Measurements from ENCODE around the gene SPRED2. TPM values are rescaled to one million over a fixed set of nuclear protein-coding genes. Genes with fewer than 3 reads are reported as not detected.
A peak's percentile ranks its signal among the peaks of the same experiment; 100 is the strongest.

Gene SPRED2
- total RNA-seq, 1 donor from 2014 or later: 54.5 TPM

- Mint-ChIP-seq H3K4me1 (ENCODE audit: low read depth, unreplicated experiment) (peaks cover 29% of the 10 kb centered on the region), H3K9me3 (ENCODE audit: unreplicated experiment) (peaks cover 7% of the 10 kb centered on the region), H3K4me3 (ENCODE audit: unreplicated experiment) (peak overlapping the region; percentile 39), H3K27ac (ENCODE audit: unreplicated experiment) (peak overlapping the region; percentile 30), H3K27me3 (ENCODE audit: unreplicated experiment) (no peaks in the 10 kb centered on the region), H3K36me3 (ENCODE audit: unreplicated experiment) (no peaks in the 10 kb centered on the region)
- TF ChIP-seq CTCF (IDR thresholded peaks at IDR 0.05; ENCODE audit: partially characterized antibody, unreplicated experiment): no peak
- no peak for DNase-seq
Observed at GRCh38 chr2:65395621-65396347, 36.6 kb downstream of the SPRED2 start.

DNA sequence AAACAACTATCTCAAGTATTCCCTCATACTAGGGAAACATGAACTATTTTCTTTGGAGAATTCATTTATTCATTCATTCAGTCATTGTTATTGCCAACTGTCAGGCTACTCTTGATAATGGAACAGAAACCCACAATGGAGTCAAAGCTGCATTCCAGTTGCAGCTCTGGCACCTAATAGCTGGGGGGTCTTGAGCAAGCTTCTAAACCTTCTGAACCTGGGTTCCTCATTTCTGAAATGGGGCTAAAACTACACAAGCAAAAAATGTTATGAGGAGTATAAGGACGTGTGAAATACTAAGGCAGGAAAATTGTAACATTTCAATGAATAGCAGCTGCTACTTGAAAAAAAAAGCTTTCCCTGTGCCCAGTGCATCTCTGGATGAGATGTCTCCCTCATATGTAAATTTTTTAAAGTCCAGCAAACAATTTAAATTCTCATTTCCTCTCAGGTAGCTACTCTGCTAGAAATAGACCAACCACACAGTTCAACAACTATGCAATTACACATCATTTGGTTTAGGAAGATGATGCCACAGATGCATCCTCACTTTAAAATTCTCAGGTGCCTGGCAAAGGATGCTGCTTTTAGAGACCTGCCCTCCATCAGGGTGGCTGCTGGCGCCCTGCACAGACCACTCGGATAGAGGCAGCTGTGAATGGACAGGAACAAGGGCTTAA lies 38.5 kb downstream of the SPRED2 start:
- Mint-ChIP-seq H3K27ac (ENCODE audit: unreplicated experiment) (no peak overlapping the region), H3K27me3 (ENCODE audit: unreplicated experiment) (no peaks in the 10 kb centered on the region), H3K9me3 (ENCODE audit: unreplicated experiment) (peaks cover 7% of the 10 kb centered on the region), H3K4me3 (ENCODE audit: unreplicated experiment) (no peak overlapping the region), H3K36me3 (ENCODE audit: unreplicated experiment) (no peaks in the 10 kb centered on the region), H3K4me1 (ENCODE audit: low read depth, unreplicated experiment) (peaks cover 36% of the 10 kb centered on the region)
- DNase-seq: no peak
- no peak for TF ChIP-seq CTCF (IDR thresholded peaks at IDR 0.05; ENCODE audit: partially characterized antibody, unreplicated experiment)

DNA sequence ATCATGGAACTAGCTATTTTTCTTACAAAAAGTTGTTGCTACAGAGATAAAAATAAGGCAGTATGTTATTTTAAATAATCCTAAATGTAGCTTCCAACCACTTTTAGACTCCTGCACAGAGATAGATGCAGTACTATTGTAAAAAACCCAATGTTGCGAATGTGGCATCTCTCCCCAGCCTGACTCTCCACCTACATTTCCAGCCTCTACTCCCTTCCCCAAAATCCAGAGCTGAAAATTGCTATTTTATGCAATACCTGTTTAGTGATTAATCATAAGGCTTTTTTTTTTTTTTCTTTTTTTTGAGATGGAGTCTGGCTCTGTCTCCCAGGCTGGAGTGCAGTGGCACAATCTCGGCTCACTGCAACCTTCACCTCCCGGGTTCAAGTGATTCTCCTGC lies 39.4 kb downstream of the SPRED2 start:
- H3K27ac Mint-ChIP-seq (ENCODE audit: unreplicated experiment): no peak overlapping the region

DNA sequence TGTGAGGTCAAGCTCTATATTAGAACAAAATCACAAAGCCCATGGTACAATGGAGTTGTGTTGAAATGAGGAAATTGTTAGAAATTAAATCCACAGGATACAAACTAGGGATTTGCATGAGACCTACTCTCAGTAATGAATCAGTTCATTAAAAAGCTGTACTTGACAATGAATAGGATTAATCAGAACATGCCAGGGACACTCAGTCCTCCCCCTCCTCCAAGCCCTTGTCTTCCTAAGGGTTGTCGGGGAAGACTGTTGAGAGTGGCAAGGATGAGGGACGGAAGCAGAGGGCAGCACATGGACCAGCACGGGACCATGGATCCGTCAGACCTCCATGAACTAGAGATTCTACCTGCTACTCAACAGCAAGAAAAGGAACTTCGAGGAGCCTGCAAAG lies 39.8 kb downstream of the SPRED2 start:
- H3K27ac Mint-ChIP-seq (ENCODE audit: unreplicated experiment): no peak overlapping the region
- no peak overlapping the region for H3K4me3 Mint-ChIP-seq (ENCODE audit: unreplicated experiment)
- H3K4me1 Mint-ChIP-seq (ENCODE audit: low read depth, unreplicated experiment): peaks cover 38% of the 10 kb centered on the region
- TF ChIP-seq CTCF (IDR thresholded peaks at IDR 0.05; ENCODE audit: partially characterized antibody, unreplicated experiment): no peak
- H3K27me3 Mint-ChIP-seq (ENCODE audit: unreplicated experiment): peaks cover 2% of the 10 kb centered on the region
- no peak for DNase-seq
- H3K9me3 Mint-ChIP-seq (ENCODE audit: unreplicated experiment): peaks cover 7% of the 10 kb centered on the region
- no peaks in the 10 kb centered on the region for H3K36me3 Mint-ChIP-seq (ENCODE audit: unreplicated experiment)

More for the DNA sequence above, 39.4 kb downstream of the SPRED2 start:
- H3K27me3 Mint-ChIP-seq (ENCODE audit: unreplicated experiment): no peaks in the 10 kb centered on the region
- DNase-seq: no peak
- no peak for TF ChIP-seq CTCF (IDR thresholded peaks at IDR 0.05; ENCODE audit: partially characterized antibody, unreplicated experiment)
- peaks cover 38% of the 10 kb centered on the region for H3K4me1 Mint-ChIP-seq (ENCODE audit: low read depth, unreplicated experiment)
- H3K4me3 Mint-ChIP-seq (ENCODE audit: unreplicated experiment): no peak overlapping the region
- H3K36me3 Mint-ChIP-seq (ENCODE audit: unreplicated experiment): no peaks in the 10 kb centered on the region
- peaks cover 7% of the 10 kb centered on the region for H3K9me3 Mint-ChIP-seq (ENCODE audit: unreplicated experiment)

- no peak overlapping the region for H3K27ac Mint-ChIP-seq (ENCODE audit: unreplicated experiment)
Observed at GRCh38 chr2:65390134-65390533, 42.3 kb downstream of the SPRED2 start.

More at GRCh38 chr2:65390134-65390533, 42.3 kb downstream of the SPRED2 start:
- Mint-ChIP-seq H3K4me3 (ENCODE audit: unreplicated experiment) (no peak overlapping the region), H3K4me1 (ENCODE audit: low read depth, unreplicated experiment) (peaks cover 36% of the 10 kb centered on the region), H3K27me3 (ENCODE audit: unreplicated experiment) (peaks cover 2% of the 10 kb centered on the region), H3K9me3 (ENCODE audit: unreplicated experiment) (peaks cover 5% of the 10 kb centered on the region), H3K36me3 (ENCODE audit: unreplicated experiment) (no peaks in the 10 kb centered on the region)
- no peak for TF ChIP-seq CTCF (IDR thresholded peaks at IDR 0.05; ENCODE audit: partially characterized antibody, unreplicated experiment)
- DNase-seq: no peak

All from glutamatergic neuron (in vitro differentiated cells).